SK-N-SH (cell line): ENCODE data around the gene CPN1.

Experiments
- EP300 ChIP-seq, 2 experiments: IDR thresholded peaks; 2 replicates each; pipeline versions ENCODE4 v1.4.0 to v1.6.1; 2012; ENCODE audit warnings: borderline replicate concordance in 1 of 2, low read depth in 1 of 2, low read length in 1 of 2
- POLR2AphosphoS5 ChIP-seq: IDR thresholded peaks from 2 replicates; pipeline ENCODE4 v1.6.1; 2012; ENCODE audit warnings: low read depth, low read length
- TAF1 ChIP-seq: IDR thresholded peaks from 2 replicates; pipeline ENCODE4 v1.6.1; 2012; ENCODE audit warnings: low read depth, mild to moderate bottlenecking, low read length, moderate library complexity, borderline replicate concordance

- TF ChIP-seq POLR2AphosphoS5 (no peak), TAF1 (no peak), EP300 (IDR thresholded peaks at IDR 0.05; ENCODE audit: borderline replicate concordance in 1 of 2, low read depth in 1 of 2, low read length in 1 of 2) (no peak)
Observed at GRCh38 chr10:100007231-100008141, 74.2 kb downstream of the CPN1 start.
